K562 (cell line): ENCODE measurements around the gene CHCHD1. TPM values are rescaled to one million over a fixed set of nuclear protein-coding genes. Genes with fewer than 3 reads are reported as not detected.

Source experiments
- KHSRP ChIP-seq: fragments of 450-650 bp; IDR thresholded peaks from 2 replicates; pipeline ENCODE4 v1.6.1; 2017
- RB1 ChIP-seq: fragments of 450-650 bp; IDR thresholded peaks from 2 replicates; pipeline ENCODE4 v1.6.1; 2017; ENCODE audit warnings: low read depth, mild to moderate bottlenecking
- RBFOX2 ChIP-seq: fragments of 200-400 bp; formaldehyde crosslinking; IDR thresholded peaks from 2 replicates; pipeline ENCODE4 v1.6.1; 2017; ENCODE audit warnings: low read depth, mild to moderate bottlenecking, low read length, moderate library complexity
- SMARCB1 ChIP-seq: IDR thresholded peaks from 2 replicates; pipeline ENCODE4 v1.6.1; 2011; ENCODE audit warnings: improper control_type of control experiment, low read depth; ENCODE audit not compliant: insufficient read length
- TBP ChIP-seq: optimal IDR thresholded peaks from 2 replicates; pipeline ENCODE3; 2011; ENCODE audit warnings: low read depth, low read length, improper control_type of control experiment
- ZNF384 ChIP-seq: IDR thresholded peaks from 2 replicates; pipeline ENCODE4 v1.6.1; 2012; ENCODE audit warnings: low read depth, low read length, improper control_type of control experiment
- polyA plus RNA-seq, 8 experiments: library from polyadenylated mRNA; depleted of rRNA in 4 of 8; stranded (reverse) in 5 of 8; unstranded in 3 of 8; fragments of >200 nt; fragmentation: Nextera tagmentation in 2 of 8; fragmentation: Illumina TruSeq in 1 of 8; extraction: Ambion mirVana in 2 of 8; extraction: Trizol in 1 of 8; gene quantifications; 2 replicates each; pipeline versions ENCODE4 v1.2.1 to v1.2.3, GENCODE V29; 2011 to 2014; ENCODE audit warnings: inconsistent platforms in 1 of 8, missing spikeins in 1 of 8
- total RNA-seq, 7 experiments: library from RNA; depleted of rRNA in 6 of 7; stranded (reverse); fragments of >200 nt in 6 of 7; fragmentation: Illumina TruSeq in 2 of 7; extraction: Trizol in 2 of 7; gene quantifications; 2 replicates each; pipeline versions ENCODE4 v1.2.1 to v1.2.3, GENCODE V29; 2011 to 2021; ENCODE audit warnings: low replicate concordance in 1 of 7
- TF ChIP-seq, protein P1 (sequence below): sonication (generic); formaldehyde crosslinking; IDR thresholded peaks from 2 replicates; pipeline ENCODE4 v1.8.1; 2023; ENCODE audit warnings: mild to moderate bottlenecking, missing genetic modification reagents, moderate library complexity
- TF ChIP-seq, protein P2 (sequence below): sonication (generic); formaldehyde crosslinking; IDR thresholded peaks from 2 replicates; pipeline ENCODE4 v1.8.1; 2023; ENCODE audit warnings: mild to moderate bottlenecking, missing genetic modification reagents

The CHCHD1 gene
- total and polyA plus RNA-seq, 9 of the 15 experiments (the other 6 are each of a cell fraction or from before 2014, with no cell fraction given), result 52.9 to 126 (median 83.4) TPM

DNA sequence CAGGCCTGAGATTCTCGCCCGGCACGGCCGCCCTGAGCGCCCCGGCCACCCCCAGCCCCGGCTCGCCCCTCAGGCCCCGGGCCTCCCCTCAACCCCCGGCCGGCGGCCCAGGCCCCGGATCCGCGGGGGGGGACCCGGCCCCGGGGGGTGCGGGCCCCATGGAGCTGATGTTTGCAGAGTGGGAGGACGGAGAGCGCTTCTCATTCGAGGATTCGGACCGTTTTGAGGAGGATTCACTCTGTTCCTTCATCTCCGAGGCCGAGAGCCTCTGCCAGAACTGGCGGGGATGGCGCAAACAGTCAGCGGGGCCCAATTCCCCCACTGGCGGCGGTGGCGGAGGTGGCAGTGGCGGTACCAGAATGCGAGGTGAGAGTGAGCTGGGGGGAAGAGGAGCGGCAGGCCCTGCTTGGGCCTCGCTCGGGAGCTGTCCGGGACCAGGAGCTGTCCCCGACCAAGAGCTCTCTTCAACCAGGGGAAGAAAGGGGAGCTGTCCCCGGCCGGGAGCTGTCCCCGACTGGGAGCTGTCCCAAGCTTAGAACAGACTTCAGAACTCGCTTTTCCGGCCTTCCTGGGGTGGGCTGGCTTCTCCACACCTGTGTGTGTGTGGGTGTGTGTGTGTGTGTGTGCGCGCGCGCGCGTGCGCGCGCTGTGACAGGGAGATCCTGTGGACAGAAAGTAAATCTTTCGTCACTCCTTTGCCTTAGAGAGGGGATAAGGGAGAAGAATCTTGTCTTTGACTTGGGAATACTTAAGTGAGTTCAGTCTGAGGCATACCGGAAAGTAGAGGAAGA is 4.1 kb downstream of the CHCHD1 start (continued):
- TF ChIP-seq, protein P1, sequence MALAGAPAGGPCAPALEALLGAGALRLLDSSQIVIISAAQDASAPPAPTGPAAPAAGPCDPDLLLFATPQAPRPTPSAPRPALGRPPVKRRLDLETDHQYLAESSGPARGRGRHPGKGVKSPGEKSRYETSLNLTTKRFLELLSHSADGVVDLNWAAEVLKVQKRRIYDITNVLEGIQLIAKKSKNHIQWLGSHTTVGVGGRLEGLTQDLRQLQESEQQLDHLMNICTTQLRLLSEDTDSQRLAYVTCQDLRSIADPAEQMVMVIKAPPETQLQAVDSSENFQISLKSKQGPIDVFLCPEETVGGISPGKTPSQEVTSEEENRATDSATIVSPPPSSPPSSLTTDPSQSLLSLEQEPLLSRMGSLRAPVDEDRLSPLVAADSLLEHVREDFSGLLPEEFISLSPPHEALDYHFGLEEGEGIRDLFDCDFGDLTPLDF, result peak; percentile 10; the same call in 1 of the 2 replicates
- TF ChIP-seq TBP (no peak), RBFOX2 (peak; percentile 65), RB1 (0 out of 2 replicates have a peak, but pooled peaks have one; percentile 6), ZNF384 (no peak), SMARCB1 (no peak), KHSRP (no peak)
- TF ChIP-seq, protein P2, sequence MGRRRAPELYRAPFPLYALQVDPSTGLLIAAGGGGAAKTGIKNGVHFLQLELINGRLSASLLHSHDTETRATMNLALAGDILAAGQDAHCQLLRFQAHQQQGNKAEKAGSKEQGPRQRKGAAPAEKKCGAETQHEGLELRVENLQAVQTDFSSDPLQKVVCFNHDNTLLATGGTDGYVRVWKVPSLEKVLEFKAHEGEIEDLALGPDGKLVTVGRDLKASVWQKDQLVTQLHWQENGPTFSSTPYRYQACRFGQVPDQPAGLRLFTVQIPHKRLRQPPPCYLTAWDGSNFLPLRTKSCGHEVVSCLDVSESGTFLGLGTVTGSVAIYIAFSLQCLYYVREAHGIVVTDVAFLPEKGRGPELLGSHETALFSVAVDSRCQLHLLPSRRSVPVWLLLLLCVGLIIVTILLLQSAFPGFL, result 0 out of 2 replicates have a peak, but pooled peaks have one; percentile 56
